ENCODE results near the gene FBXO15.

The FBXO15 gene

DNA sequence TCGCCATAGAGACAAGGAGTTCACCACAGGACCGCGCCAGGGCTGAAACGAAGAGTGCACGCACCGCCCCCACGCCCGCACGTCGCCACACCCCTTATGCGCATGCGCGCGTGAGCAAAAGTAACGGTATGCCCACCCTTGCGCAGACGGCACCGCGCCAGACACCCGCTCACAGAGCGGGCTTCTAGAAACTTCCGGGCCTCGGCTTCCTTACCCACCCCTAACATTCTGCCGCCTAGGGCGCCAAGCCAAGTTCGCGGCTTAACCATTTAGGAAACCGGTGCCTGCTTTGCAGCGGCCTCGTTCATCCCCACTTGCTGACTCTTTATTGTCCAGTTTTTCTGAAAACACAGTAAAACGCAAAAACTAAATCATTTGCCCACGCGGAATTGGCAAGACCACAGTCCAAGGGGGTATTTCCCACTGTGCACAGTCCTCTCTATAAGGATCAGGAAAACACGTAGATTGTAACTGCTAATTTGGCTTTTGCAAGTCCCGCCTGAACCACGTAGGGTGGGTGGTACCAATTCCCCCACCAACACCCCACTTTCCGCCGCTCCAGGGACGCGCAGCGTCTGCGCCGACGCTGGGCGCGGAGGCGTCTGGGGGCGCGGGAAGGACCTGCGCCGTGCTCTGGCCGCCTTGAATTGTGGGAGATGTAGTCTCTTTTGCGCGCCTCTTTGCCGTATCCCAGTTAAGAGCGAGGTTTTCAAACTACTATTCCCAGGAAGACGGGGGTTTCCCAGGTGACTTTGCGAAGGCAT, at the start of gene FBXO15, which contains the start of gene TIMM21:
Gene FBXO15 (minus strand): TSS at position 56 of the 764 bp plus-strand sequence. CDS start 49 bp downstream, at position 7.
Gene TIMM21 (plus strand): TSS at position 745 of the 764 bp plus-strand sequence. CDS start 286 bp downstream, outside the sequence.
- peak; percentile 87 for DNase-seq (ENCODE audit: low read depth, low spot score)
- peak within 1 kb of the TSS; percentile 37 for H3K27ac ChIP-seq

DNA sequence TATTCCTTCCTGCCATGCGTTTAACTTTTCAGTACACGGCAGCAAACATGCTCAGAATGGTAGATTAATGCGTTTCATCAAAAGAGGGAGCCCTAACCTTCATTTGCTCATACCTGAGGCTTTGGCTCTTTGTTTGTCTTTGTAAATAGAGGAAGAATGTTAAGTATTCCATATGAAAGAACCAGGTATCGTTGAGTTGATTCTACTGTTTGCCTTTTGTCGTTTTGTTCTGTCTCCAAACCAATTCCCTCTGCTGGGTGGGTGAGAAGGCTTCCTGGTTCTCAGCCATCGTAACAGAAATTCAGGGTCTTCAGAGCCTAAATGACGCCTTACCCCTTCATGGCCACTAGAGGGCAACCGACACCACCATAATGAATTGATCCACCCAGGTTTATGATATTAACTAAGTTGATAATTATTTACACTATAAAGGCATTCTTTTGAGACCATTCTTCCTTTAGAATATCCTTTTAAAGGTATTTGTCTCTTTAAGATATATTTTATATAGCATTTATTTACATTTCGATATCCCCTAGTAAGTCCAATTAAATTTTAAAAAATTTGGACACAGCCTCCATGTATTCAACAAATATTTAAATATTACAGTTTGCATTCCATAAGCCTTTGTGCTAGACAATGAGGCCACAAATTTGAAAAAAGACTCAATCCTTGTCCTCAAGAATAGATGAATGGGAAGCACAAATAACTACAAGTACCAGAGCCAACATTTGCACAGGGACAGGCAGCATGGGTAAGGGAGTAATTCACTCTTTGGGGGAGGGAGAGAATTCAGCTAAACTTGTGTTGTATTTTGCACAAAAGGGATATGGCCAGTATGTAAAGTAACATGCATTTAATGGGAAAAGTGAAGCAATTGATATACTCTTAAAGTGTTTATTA, 48.8 kb upstream of the FBXO15 start:
- DNase-seq (ENCODE audit: low read depth, low spot score): no peak
- H3K27ac ChIP-seq: no peak overlapping the region

- H3K27ac ChIP-seq: no peak overlapping the region
These were observed 47.1 kb upstream of the FBXO15 start for GRCh38 chr18:74194691-74195090.

DNA sequence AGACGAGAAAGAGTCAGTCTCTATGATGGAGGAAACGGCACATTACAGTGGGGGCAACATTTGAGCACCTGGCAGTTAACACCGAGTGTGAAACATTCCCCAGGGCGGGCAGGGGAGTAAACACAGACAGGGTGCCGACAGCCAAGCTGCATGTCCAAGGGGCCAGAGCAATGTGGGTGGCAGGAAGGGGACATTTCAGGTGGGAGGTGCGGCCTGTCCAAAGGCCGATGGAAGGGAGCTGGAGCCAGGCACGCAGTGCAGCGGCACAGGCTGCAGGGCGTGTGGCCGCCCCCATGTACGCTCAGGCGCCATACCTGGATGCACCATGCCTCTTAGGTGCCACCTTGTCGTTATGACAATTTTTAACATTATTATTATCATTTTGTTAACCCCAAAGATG, 43.9 kb upstream of the FBXO15 start:
- DNase-seq (ENCODE audit: low read depth, low spot score): no peak
- H3K27ac ChIP-seq: no peak overlapping the region

More at GRCh38 chr18:74194691-74195090, 47.1 kb upstream of the FBXO15 start:
- no peak for DNase-seq (ENCODE audit: low read depth, low spot score)

- no peak for DNase-seq (ENCODE audit: low read depth, low spot score)
- H3K27ac ChIP-seq: no peak overlapping the region
These were observed 42.5 kb upstream of the FBXO15 start for GRCh38 chr18:74190086-74190485.

GRCh38 chr18:74186661-74187060, 39.0 kb upstream of the FBXO15 start:
- H3K27ac ChIP-seq: no peak overlapping the region
- DNase-seq (ENCODE audit: low read depth, low spot score): no peak

GRCh38 chr18:74185860-74186259, 38.2 kb upstream of the FBXO15 start:
- no peak for DNase-seq (ENCODE audit: low read depth, low spot score)
- H3K27ac ChIP-seq: no peak overlapping the region

DNA sequence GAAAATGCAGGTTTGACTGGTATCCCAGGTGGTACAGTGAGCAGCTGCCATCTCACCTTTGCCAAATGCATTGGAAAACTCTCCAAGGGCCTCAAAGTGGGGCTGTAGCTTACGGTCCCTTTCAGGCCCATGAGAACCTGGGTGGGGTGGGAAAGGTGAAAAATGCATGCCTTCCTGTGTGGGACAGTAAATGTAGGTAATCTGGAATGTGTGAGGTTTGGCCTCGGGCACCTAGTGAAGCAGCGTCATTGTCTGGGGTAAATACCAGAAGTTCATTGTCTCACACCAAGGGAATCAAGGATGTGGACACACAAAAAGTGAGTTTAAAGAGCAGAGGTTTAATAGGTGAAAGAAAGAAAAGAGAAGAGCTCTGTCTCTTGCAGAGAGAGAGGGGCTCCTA, 37.2 kb upstream of the FBXO15 start:
- no peak overlapping the region for H3K27ac ChIP-seq

GRCh38 chr18:74183130-74183529, 35.5 kb upstream of the FBXO15 start:
- no peak overlapping the region for H3K27ac ChIP-seq
- DNase-seq (ENCODE audit: low read depth, low spot score): no peak

More for the DNA sequence above, 37.2 kb upstream of the FBXO15 start:
- DNase-seq (ENCODE audit: low read depth, low spot score): no peak

DNA sequence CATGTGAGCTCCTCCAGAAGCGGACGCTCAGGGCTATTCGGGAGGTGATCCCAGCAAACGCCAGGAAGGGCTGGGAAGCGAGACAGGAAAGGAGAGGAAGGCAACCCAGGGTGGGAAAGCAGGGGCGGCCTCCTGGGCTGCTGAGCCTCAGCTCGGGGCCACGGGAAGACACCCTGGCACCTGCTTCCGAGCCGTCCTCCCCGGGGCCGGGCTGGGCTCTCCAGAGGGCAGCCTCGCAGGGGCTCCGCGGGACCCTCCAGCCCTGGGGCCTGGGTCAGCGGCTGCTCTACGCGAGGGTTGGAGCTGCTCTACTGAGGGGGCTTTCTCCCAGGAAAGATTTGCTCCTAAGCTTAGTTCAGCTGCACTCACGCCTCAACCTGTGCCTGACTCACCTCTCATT, 34.7 kb upstream of the FBXO15 start:
- H3K27ac ChIP-seq: no peak overlapping the region
- no peak for DNase-seq (ENCODE audit: low read depth, low spot score)

DNA sequence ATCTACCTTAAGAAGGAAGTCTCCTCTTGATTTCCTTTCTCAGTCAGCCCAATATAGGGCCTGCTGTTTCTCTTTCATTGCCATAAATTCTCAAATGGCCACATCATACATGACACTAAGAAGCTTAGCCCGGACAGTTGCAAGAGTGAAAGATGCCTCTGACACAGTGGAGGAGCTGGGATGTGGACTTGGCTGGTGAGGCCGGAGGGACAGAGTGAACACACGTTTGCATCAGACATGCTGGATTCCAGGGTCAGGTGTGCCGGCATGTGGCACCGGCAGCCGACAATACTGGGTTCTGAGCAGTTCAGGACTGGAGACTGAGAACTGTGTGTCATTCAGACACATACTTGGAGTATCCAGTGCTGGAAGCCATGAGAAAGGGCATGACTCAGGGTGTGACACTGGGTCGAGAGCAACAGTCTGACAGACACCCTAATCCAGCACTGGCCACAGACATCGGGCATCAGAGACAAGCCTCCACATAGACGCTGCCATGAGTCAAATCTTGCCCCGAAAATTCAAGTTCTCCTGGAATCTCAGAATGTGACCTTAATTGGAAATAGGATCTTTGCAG, 32.1 kb upstream of the FBXO15 start:
- DNase-seq (ENCODE audit: low read depth, low spot score): no peak
- H3K27ac ChIP-seq: no peak overlapping the region

DNA sequence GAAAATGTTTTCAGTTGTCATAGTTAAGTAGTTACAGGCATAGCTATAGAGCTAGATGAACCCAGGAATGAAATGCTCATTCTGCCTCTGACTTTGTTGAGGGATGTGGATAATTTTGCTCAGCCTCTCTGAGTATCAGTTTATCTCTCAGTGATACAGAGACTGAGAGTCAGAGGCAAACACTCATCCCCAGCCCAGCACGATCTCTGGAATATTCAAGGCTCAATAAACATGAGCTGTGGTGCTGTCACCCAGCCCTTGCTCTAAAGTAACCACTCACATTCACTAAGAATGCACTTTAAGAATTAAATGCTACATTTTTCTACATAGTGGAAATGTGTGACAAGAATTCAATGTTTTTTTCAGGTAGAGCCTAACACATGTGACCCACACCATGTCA, 31.2 kb upstream of the FBXO15 start:
- DNase-seq (ENCODE audit: low read depth, low spot score): no peak
- no peak overlapping the region for H3K27ac ChIP-seq

DNA sequence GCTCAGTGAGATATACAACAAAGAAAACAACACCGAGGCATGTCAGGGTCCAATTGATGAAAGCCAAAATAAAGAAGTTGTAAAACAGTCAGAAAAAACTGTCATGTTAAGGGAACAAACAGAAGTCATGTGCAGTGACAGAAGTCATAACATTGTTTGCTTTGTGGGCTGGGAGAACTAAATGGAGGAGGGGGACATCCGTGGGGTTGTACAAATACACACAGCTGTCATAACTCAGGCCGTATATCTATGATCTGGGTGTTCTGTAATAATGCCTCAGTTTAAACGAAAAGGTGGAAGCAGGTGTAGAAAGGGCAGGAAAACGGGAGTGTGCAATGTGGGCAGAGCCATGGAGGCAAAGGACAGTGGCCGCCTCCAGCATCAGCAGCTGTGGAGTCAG, 28.0 kb upstream of the FBXO15 start:
- H3K27ac ChIP-seq: no peak overlapping the region
- DNase-seq (ENCODE audit: low read depth, low spot score): no peak

- H3K27ac ChIP-seq: no peak overlapping the region
- no peak for DNase-seq (ENCODE audit: low read depth, low spot score)
These were observed 25.8 kb upstream of the FBXO15 start for GRCh38 chr18:74173434-74173750.

DNA sequence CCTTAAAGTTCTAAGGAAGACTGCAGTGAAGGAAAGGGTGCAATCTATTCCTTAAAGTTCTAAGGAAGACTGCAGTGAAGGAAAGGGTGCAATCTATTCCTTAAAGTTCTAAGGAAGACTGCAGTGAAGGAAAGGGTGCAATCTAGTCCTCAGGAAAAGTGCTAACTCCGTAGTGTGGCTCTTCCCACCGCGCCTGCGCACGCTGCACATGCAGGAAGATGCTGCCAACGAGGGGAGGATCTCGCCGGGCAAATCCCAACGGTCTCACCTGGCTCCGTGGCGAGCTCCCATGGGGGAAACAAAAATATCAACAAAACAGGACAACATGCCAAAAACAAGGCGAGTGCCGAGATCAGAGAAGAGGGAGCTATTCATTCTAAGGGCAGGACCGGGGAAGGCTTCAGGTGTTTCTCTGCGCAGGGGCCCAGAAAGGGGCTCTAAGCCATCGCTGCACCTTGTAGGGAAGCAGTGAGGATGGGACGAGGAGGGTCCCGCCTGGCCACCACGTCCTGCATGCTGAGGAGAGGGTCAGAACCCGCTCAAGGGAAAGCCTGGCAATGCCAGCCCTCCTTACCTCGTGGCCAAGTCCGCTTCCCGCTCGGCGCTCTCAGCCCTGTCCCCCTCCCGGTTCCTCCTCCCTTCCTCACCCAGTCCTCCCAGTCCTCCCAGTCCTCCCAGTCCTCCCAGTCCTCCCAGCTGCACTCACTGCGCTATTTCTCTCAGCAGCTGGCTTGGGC, 25.2 kb upstream of the FBXO15 start:
- DNase-seq (ENCODE audit: low read depth, low spot score): no peak
- no peak overlapping the region for H3K27ac ChIP-seq

GRCh38 chr18:74171910-74172606, 24.4 kb upstream of the FBXO15 start:
- DNase-seq (ENCODE audit: low read depth, low spot score): no peak
- H3K27ac ChIP-seq: no peak overlapping the region

DNA sequence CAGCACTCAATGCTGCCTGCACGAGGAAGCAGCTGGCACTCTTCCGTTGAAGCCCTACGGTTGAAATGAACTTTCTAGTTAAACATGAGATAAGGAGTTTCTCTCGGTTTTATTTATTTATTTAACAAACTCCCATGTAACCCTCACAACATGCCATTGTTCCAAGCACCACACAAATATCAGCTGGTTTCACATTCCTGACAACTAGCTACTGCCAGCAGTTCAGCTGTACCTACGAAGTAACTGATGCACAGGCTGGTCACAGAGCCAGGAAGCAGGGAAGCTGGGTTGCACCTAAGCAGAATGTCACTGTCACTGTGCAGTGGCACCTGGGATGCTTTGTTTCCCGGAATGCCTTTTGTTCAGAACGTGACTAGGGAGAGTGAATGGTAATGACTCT, 18.8 kb upstream of the FBXO15 start:
- DNase-seq (ENCODE audit: low read depth, low spot score): no peak
- H3K27ac ChIP-seq: no peak overlapping the region

- H3K27ac ChIP-seq: peak overlapping the region; percentile 23
- DNase-seq (ENCODE audit: low read depth, low spot score): peak; percentile 27
These were observed 15.5 kb upstream of the FBXO15 start for GRCh38 chr18:74163019-74163660.

GRCh38 chr18:74155276-74155675, 7.6 kb upstream of the FBXO15 start:
- no peak overlapping the region for H3K27ac ChIP-seq

More at GRCh38 chr18:74155276-74155675, 7.6 kb upstream of the FBXO15 start:
- DNase-seq (ENCODE audit: low read depth, low spot score): no peak
